NCI-H2196 (cell line): ENCODE data around the gene VANGL1.
A peak's percentile ranks its signal among the peaks of the same experiment; 100 is the strongest.

ENCODE experiments used
- DNase-seq: peaks from one replicate; lab custom pipeline; 2025; ENCODE audit not compliant: unreplicated experiment; lab: John Stamatoyannopoulos, UW

VANGL1 gene

GRCh38 chr1:115643666-115644065 is 1.9 kb downstream of the VANGL1 start:
- no peak for DNase-seq

- no peak for DNase-seq
These were observed 2.3 kb downstream of the VANGL1 start for GRCh38 chr1:115644109-115644508.

- no peak for DNase-seq
These were observed 5.3 kb downstream of the VANGL1 start for GRCh38 chr1:115647047-115647446.

GRCh38 chr1:115647507-115647906 is 5.7 kb downstream of the VANGL1 start:
- DNase-seq, result no peak

- DNase-seq, result no peak
These were observed 6.3 kb downstream of the VANGL1 start for GRCh38 chr1:115647919-115648650.

GRCh38 chr1:115648717-115649691 is 7.2 kb downstream of the VANGL1 start:
- no peak for DNase-seq

- DNase-seq, result no peak
These were observed 8.2 kb downstream of the VANGL1 start for GRCh38 chr1:115649964-115650363.

- DNase-seq, result no peak
These were observed 9.2 kb downstream of the VANGL1 start for GRCh38 chr1:115650961-115651360.

- DNase-seq, result no peak
These were observed 9.6 kb downstream of the VANGL1 start for GRCh38 chr1:115651391-115651790.

- DNase-seq, result no peak
These were observed 10.5 kb downstream of the VANGL1 start for GRCh38 chr1:115652236-115652788.

GRCh38 chr1:115654125-115654524 is 12.4 kb downstream of the VANGL1 start:
- no peak for DNase-seq

GRCh38 chr1:115654663-115655305 is 13.0 kb downstream of the VANGL1 start:
- DNase-seq, result no peak

GRCh38 chr1:115655306-115655663 is 13.5 kb downstream of the VANGL1 start:
- DNase-seq, result no peak

- no peak for DNase-seq
These were observed 14.1 kb downstream of the VANGL1 start for GRCh38 chr1:115655916-115656315.

GRCh38 chr1:115656461-115657077 is 14.8 kb downstream of the VANGL1 start:
- no peak for DNase-seq

- DNase-seq, result no peak
These were observed 16.9 kb downstream of the VANGL1 start for GRCh38 chr1:115658646-115659045.

GRCh38 chr1:115660151-115660550 is 18.4 kb downstream of the VANGL1 start:
- no peak for DNase-seq

- DNase-seq, result no peak
These were observed 19.4 kb downstream of the VANGL1 start for GRCh38 chr1:115661157-115661556.

- DNase-seq, result peak; percentile 73
These were observed 23.7 kb downstream of the VANGL1 start for GRCh38 chr1:115665319-115666096.

GRCh38 chr1:115666206-115666605 is 24.4 kb downstream of the VANGL1 start:
- DNase-seq, result no peak
